HG02678 (cell line): Measurements from ENCODE around the gene FGFBP3.

Experiments used
- ATAC-seq: cut with Tn5 transposase; IDR thresholded peaks from one replicate; pipeline ENCODE4 v1.9.1; 2021; ENCODE audit warnings: mild to moderate bottlenecking, moderate library complexity; ENCODE audit not compliant: unreplicated experiment

The FGFBP3 gene

GRCh38 chr10:91860885-91861284, 48.4 kb downstream of the FGFBP3 start:
- no peak for ATAC-seq

- no peak for ATAC-seq
Observed at GRCh38 chr10:91856637-91857036, 52.6 kb downstream of the FGFBP3 start.
